Measurements from ENCODE around the gene RPL38. TPM values are rescaled to one million over a fixed set of nuclear protein-coding genes. Genes with fewer than 3 reads are reported as not detected.

RPL38 gene
- total RNA-seq, 1 donor from 2014 or later = 243 TPM

DNA sequence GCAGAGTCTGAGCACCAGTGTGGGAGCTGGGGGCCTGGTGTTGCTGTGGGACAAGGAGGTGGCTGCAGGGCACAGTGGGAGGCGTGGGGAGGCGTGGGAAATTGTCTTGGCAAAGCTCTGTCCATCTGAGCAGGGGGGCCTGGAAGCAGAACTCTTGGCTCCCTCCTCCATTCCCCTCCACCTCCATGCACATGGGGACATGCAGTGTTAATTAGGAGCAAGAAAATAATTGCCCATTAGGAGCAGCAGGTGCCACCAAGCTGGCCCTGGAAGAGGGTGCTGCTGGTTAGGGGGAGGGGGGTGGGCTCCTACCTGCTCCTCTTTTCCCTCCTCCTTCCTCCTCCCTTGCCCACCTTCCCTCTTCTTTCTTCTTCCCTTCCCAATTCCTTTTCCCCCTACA lies 14.4 kb downstream of the RPL38 start:
- peaks cover 0 to 4% of the 10 kb centered on the region in 2 donors for H3K36me3 ChIP-seq
- TF ChIP-seq, protein P1, sequence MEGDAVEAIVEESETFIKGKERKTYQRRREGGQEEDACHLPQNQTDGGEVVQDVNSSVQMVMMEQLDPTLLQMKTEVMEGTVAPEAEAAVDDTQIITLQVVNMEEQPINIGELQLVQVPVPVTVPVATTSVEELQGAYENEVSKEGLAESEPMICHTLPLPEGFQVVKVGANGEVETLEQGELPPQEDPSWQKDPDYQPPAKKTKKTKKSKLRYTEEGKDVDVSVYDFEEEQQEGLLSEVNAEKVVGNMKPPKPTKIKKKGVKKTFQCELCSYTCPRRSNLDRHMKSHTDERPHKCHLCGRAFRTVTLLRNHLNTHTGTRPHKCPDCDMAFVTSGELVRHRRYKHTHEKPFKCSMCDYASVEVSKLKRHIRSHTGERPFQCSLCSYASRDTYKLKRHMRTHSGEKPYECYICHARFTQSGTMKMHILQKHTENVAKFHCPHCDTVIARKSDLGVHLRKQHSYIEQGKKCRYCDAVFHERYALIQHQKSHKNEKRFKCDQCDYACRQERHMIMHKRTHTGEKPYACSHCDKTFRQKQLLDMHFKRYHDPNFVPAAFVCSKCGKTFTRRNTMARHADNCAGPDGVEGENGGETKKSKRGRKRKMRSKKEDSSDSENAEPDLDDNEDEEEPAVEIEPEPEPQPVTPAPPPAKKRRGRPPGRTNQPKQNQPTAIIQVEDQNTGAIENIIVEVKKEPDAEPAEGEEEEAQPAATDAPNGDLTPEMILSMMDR (IDR thresholded peaks at IDR 0.05) = no peak
- H3K4me1 ChIP-seq = peaks cover 9 to 13% of the 10 kb centered on the region in 2 donors
- no peak overlapping the region for H3K4me3 ChIP-seq
- H3K27me3 ChIP-seq = no peaks in the 10 kb centered on the region
- intact Hi-C loops (cut with DNase I) = loop anchor here (10.0 kb wide), 2 partner anchors 657 to 1123 kb away; partner anchors contain the start of genes FDXR and SLC39A11
- H3K9me3 ChIP-seq = no peaks in the 10 kb centered on the region
- no peak for DNase-seq (ENCODE audit: low spot score in 2 of 2)
- no peak overlapping the region for H3K27ac ChIP-seq

DNA sequence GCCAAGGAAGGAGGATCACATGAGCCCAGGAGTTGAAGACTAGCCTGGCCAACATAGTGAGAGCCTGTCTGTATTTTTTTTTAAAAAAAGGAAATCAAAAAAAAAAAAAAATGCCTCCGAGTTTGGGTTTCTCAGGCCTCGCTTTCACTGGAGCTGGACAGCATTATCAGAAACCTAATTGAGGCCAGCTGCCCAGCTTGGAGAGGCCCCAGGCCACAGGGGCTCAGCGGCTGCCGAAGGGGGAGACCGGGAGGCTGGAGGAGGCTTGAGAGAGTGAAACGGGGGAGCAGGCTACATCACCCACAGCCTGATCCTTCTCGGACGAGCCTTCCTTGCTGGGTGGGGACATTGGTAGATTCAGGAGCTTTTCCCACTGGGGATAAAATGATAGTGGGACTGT lies 15.0 kb downstream of the RPL38 start:
- Histone ChIP-seq H3K27me3 (no peaks in the 10 kb centered on the region), H3K36me3 (peaks cover 3 to 4% of the 10 kb centered on the region in 2 donors), H3K27ac (no peak overlapping the region), H3K4me3 (no peak overlapping the region), H3K9me3 (no peaks in the 10 kb centered on the region), H3K4me1 (peaks cover 9 to 13% of the 10 kb centered on the region in 2 donors)
- DNase-seq (ENCODE audit: low spot score in 2 of 2) = no peak
- TF ChIP-seq, protein P1 (IDR thresholded peaks at IDR 0.05) = no peak
- intact Hi-C loops (cut with DNase I) = loop anchor here (10.0 kb wide), 2 partner anchors 656 to 1124 kb away; partner anchors contain the start of genes FDXR and SLC39A11

GRCh38 chr17:74219576-74220133 lies 16.2 kb downstream of the RPL38 start:
- Histone ChIP-seq H3K4me1 (peaks cover under 1 to 2% of the 10 kb centered on the region in 2 donors), H3K36me3 (peaks cover 4% of the 10 kb centered on the region in 2 donors), H3K4me3 (no peak overlapping the region), H3K9me3 (no peaks in the 10 kb centered on the region), H3K27me3 (no peaks in the 10 kb centered on the region), H3K27ac (no peak overlapping the region)
- intact Hi-C loops (cut with DNase I) = loop anchor here (10.0 kb wide), 2 partner anchors 655 to 1125 kb away; partner anchors contain the start of genes FDXR and SLC39A11
- DNase-seq (ENCODE audit: low spot score in 2 of 2) = no peak
- TF ChIP-seq, protein P1 (IDR thresholded peaks at IDR 0.05) = no peak

GRCh38 chr17:74220219-74220618 lies 16.7 kb downstream of the RPL38 start:
- H3K27ac ChIP-seq = no peak overlapping the region
- no peak overlapping the region for H3K4me3 ChIP-seq
- H3K4me1 ChIP-seq = peaks cover 0 to under 1% of the 10 kb centered on the region in 2 donors
- H3K36me3 ChIP-seq = peaks cover 4 to 6% of the 10 kb centered on the region in 2 donors
- TF ChIP-seq, protein P1 (IDR thresholded peaks at IDR 0.05) = no peak
- no peaks in the 10 kb centered on the region for H3K27me3 ChIP-seq
- DNase-seq (ENCODE audit: low spot score in 2 of 2) = no peak
- intact Hi-C loops (cut with DNase I) = no loop called here
- no peaks in the 10 kb centered on the region for H3K9me3 ChIP-seq

- TF ChIP-seq, protein P1 (IDR thresholded peaks at IDR 0.05) = no peak
- no peak overlapping the region for H3K27ac ChIP-seq
- H3K27me3 ChIP-seq = no peaks in the 10 kb centered on the region
- no peak overlapping the region for H3K4me3 ChIP-seq
- no peaks in the 10 kb centered on the region for H3K4me1 ChIP-seq
- peaks cover 4 to 9% of the 10 kb centered on the region in 2 donors for H3K36me3 ChIP-seq
- intact Hi-C loops (cut with DNase I) = no loop called here
- DNase-seq (ENCODE audit: low spot score in 2 of 2) = no peak
- H3K9me3 ChIP-seq = no peaks in the 10 kb centered on the region
Observed at GRCh38 chr17:74220946-74221818, 17.7 kb downstream of the RPL38 start.
